Measurements from ENCODE around the gene HOXB6.
A peak's percentile ranks its signal among the peaks of the same experiment; 100 is the strongest.

HOXB6 gene

GRCh38 chr17:48605409-48605919, 678 bp upstream of the HOXB6 start (continued):
- TF ChIP-seq, protein P1, sequence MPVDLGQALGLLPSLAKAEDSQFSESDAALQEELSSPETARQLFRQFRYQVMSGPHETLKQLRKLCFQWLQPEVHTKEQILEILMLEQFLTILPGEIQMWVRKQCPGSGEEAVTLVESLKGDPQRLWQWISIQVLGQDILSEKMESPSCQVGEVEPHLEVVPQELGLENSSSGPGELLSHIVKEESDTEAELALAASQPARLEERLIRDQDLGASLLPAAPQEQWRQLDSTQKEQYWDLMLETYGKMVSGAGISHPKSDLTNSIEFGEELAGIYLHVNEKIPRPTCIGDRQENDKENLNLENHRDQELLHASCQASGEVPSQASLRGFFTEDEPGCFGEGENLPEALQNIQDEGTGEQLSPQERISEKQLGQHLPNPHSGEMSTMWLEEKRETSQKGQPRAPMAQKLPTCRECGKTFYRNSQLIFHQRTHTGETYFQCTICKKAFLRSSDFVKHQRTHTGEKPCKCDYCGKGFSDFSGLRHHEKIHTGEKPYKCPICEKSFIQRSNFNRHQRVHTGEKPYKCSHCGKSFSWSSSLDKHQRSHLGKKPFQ (tag by site-specific recombination; IDR thresholded peaks at IDR 0.05): no peak
- TF ChIP-seq ZNF660 (tag by site-specific recombination; IDR thresholded peaks at IDR 0.05): 0 out of 2 replicates have a peak, but pooled peaks have one; percentile 29
- no peak for TF ChIP-seq ZNF155 (tag by site-specific recombination; IDR thresholded peaks at IDR 0.05)
- TF ChIP-seq ZXDB (tag by site-specific recombination; IDR thresholded peaks at IDR 0.05): no peak; the same call in 1 of the 2 replicates
- TF ChIP-seq ZNF274 (IDR thresholded peaks at IDR 0.05; ENCODE audit: low read length): no peak
- TF ChIP-seq ZNF274 (tag by site-specific recombination; IDR thresholded peaks at IDR 0.05; ENCODE audit: borderline replicate concordance): no peak
- TF ChIP-seq ZNF549 (tag by site-specific recombination; IDR thresholded peaks at IDR 0.05): no peak
- TF ChIP-seq, protein P2, sequence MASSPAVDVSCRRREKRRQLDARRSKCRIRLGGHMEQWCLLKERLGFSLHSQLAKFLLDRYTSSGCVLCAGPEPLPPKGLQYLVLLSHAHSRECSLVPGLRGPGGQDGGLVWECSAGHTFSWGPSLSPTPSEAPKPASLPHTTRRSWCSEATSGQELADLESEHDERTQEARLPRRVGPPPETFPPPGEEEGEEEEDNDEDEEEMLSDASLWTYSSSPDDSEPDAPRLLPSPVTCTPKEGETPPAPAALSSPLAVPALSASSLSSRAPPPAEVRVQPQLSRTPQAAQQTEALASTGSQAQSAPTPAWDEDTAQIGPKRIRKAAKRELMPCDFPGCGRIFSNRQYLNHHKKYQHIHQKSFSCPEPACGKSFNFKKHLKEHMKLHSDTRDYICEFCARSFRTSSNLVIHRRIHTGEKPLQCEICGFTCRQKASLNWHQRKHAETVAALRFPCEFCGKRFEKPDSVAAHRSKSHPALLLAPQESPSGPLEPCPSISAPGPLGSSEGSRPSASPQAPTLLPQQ (tag by site-specific recombination; IDR thresholded peaks at IDR 0.05): no peak
- no peak for TF ChIP-seq RBAK (tag by site-specific recombination; IDR thresholded peaks at IDR 0.05)
- TF ChIP-seq GLI2 (tag by site-specific recombination; IDR thresholded peaks at IDR 0.05; ENCODE audit: borderline replicate concordance, low read depth): no peak
- peak; percentile 25; the same call in 1 of the 2 replicates for TF ChIP-seq KLF8 (tag by site-specific recombination; IDR thresholded peaks at IDR 0.05)
- TF ChIP-seq ZNF138 (tag by site-specific recombination; IDR thresholded peaks at IDR 0.05; ENCODE audit: borderline replicate concordance): no peak
- TF ChIP-seq ZNF785 (tag by site-specific recombination; IDR thresholded peaks at IDR 0.05): no peak
- no peak for TF ChIP-seq MEIS1 (CRISPR knock-in tag; IDR thresholded peaks at IDR 0.05; ENCODE audit: borderline replicate concordance)
- no peak for TF ChIP-seq REST (tag by site-specific recombination; IDR thresholded peaks at IDR 0.05)
- TF ChIP-seq BCL11A (tag by site-specific recombination; IDR thresholded peaks at IDR 0.05; ENCODE audit: low read depth): no peak
- TF ChIP-seq WT1 (tag by site-specific recombination; IDR thresholded peaks at IDR 0.05): no peak
- TF ChIP-seq ZNF2 (tag by site-specific recombination; IDR thresholded peaks at IDR 0.05): no peak
- no peak for TF ChIP-seq ZBTB7A (tag by site-specific recombination; IDR thresholded peaks at IDR 0.05; ENCODE audit: low read depth)
- TF ChIP-seq PRDM6 (tag by site-specific recombination; IDR thresholded peaks at IDR 0.05): no peak
- TF ChIP-seq ZNF639 (tag by site-specific recombination; IDR thresholded peaks at IDR 0.05): no peak
- no peak for TF ChIP-seq HOXD13 (CRISPR knock-in tag; IDR thresholded peaks at IDR 0.05; ENCODE audit: borderline replicate concordance)
- TF ChIP-seq ATF2 (tag by site-specific recombination; IDR thresholded peaks at IDR 0.05; ENCODE audit: low read depth): no peak
- TF ChIP-seq ZNF133 (tag by site-specific recombination; IDR thresholded peaks at IDR 0.05): no peak
- no peak for TF ChIP-seq ZNF777 (tag by site-specific recombination; IDR thresholded peaks at IDR 0.05; ENCODE audit: borderline replicate concordance)
- no peak for TF ChIP-seq ZNF416 (tag by site-specific recombination; IDR thresholded peaks at IDR 0.05)
- TF ChIP-seq TCF7L2 (IDR thresholded peaks at IDR 0.05; ENCODE audit: borderline replicate concordance, low read depth, low read length): no peak
- TF ChIP-seq ZSCAN18 (tag by site-specific recombination; IDR thresholded peaks at IDR 0.05): no peak
